GM12875 (cell line): ENCODE data around the gene ARL14.

Experiments used
- H3K4me3 ChIP-seq: one replicate; pipeline ENCODE4 v1.5.1; 2011; ENCODE audit warnings: low read depth, low read length, control low read depth
- CTCF ChIP-seq: IDR thresholded peaks from 2 replicates; pipeline ENCODE4 v1.5.1; 2011; ENCODE audit warnings: low read depth, mild to moderate bottlenecking, control low read depth, inconsistent platforms, low read length, moderate library complexity, borderline replicate concordance; ENCODE audit not compliant: insufficient read depth

Gene ARL14

GRCh38 chr3:160676547-160677303, at the start of gene ARL14:
Gene ARL14, plus strand, starts transcription at chr3:160677160. Its CDS starts 187 bp downstream, at chr3:160677347.
- no peak within 1 kb of the TSS for H3K4me3 ChIP-seq
- TF ChIP-seq CTCF = no peak

GRCh38 chr3:160629491-160629890, 47.5 kb upstream of the ARL14 start:
- H3K4me3 ChIP-seq = no peak overlapping the region
- TF ChIP-seq CTCF = no peak

GRCh38 chr3:160633361-160634083, 43.4 kb upstream of the ARL14 start:
- H3K4me3 ChIP-seq = no peak overlapping the region
- TF ChIP-seq CTCF = no peak

DNA sequence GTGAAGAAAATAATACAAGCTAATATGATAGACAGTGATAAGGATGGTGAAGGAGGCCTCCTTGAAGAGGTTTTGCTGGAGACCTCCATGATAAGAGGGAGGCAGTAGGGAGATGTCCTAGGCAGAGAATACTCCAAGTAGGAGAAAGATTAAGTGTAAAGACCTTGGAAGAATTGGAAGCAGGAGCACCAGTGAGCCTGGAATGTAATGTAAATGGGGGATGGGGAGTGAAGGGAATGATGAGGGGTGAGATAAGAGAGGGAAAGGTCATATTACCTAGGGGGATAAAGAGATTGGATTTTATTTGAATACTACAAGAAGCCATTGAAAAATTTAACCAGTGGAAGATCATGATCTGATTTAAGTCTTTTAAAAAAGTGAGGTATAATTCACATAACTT, 41.7 kb upstream of the ARL14 start:
- TF ChIP-seq CTCF = no peak
- no peak overlapping the region for H3K4me3 ChIP-seq

DNA sequence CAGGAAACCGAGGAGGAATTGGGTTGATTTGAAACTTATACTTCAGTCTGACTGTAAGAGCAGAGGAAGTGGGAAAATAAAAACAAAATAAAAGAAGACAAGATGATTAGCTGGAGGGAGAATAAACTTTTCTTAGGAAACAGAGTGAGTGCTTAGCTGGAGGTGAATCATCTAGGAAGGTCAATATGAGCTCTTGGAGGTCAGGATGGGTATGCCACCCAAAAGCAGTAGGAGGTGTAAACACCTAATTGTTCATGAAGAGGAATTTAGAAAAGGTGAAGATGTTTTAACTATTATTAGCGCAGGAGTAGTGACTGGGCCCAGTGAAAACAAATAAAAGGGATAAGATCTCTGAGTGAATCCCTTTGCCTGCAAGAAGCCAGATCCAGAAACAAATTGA, 39.9 kb upstream of the ARL14 start:
- no peak overlapping the region for H3K4me3 ChIP-seq
- no peak for TF ChIP-seq CTCF

- H3K4me3 ChIP-seq = no peak overlapping the region
- TF ChIP-seq CTCF = no peak
Measured at GRCh38 chr3:160638184-160638583, 38.8 kb upstream of the ARL14 start.
